Liver (tissue), 9 donors: ENCODE data around the gene PPP2R5C. TPM values are rescaled to one million over a fixed set of nuclear protein-coding genes. Genes with fewer than 3 reads are reported as not detected.

Experiments
- DNase-seq: peaks from one replicate; pipeline ENCODE4 v3.0.0-alpha.2; 2017; ENCODE audit warnings: low spot score
- H3K27ac ChIP-seq, 2 donors: one replicate each; pipeline ENCODE4 v1.7.0; 2013; ENCODE audit warnings: inconsistent platforms in 2 of 2, low read length in 2 of 2, control low read depth in 1 of 2, low read depth in 1 of 2, mild to moderate bottlenecking in 1 of 2
- H3K27me3 ChIP-seq, 4 donors: one replicate each; pipeline versions ENCODE4 v1.6.1 to v1.7.0; 2013; ENCODE audit warnings: low read length in 3 of 4, inconsistent platforms in 1 of 4, mild to moderate bottlenecking in 1 of 4, moderate library complexity in 1 of 4; ENCODE audit not compliant: control insufficient read depth in 4 of 4, insufficient read depth in 4 of 4
- H3K36me3 ChIP-seq, 4 donors: one replicate each; pipeline versions ENCODE4 v1.6.1 to v1.7.0; 2013; ENCODE audit warnings: low read length in 3 of 4, mild to moderate bottlenecking in 3 of 4, low read depth in 1 of 4, moderate library complexity in 1 of 4; ENCODE audit not compliant: control insufficient read depth in 4 of 4, insufficient read depth in 3 of 4
- H3K4me1 ChIP-seq, 4 donors: one replicate each; pipeline versions ENCODE4 v1.6.1 to v1.7.0; 2013; ENCODE audit warnings: low read length in 3 of 4, mild to moderate bottlenecking in 3 of 4, moderate library complexity in 1 of 4; ENCODE audit not compliant: control insufficient read depth in 4 of 4, insufficient read depth in 4 of 4
- H3K4me3 ChIP-seq, 3 donors: one replicate each; pipeline versions ENCODE4 v1.6.1 to v1.7.0; 2013; ENCODE audit warnings: low read length in 3 of 3, control low read depth in 1 of 3, low read depth in 1 of 3, mild to moderate bottlenecking in 1 of 3
- H3K9ac ChIP-seq, 2 donors: one replicate each; pipeline ENCODE4 v1.7.0; 2013; ENCODE audit warnings: low read length in 2 of 2, mild to moderate bottlenecking in 2 of 2, moderate library complexity in 2 of 2, control low read depth in 1 of 2, low read depth in 1 of 2
- H3K9me3 ChIP-seq, 4 donors: one replicate each; pipeline versions ENCODE4 v1.6.1 to v1.7.0; 2013; ENCODE audit warnings: low read length in 3 of 4; ENCODE audit not compliant: control insufficient read depth in 4 of 4
- EGR1 ChIP-seq, 2 donors: IDR thresholded peaks; 2 replicates each; pipeline ENCODE4 v1.6.1; 2016 to 2018; ENCODE audit warnings: antibody characterized with exemption in 2 of 2, low read depth in 2 of 2
- FOXA1 ChIP-seq: IDR thresholded peaks from 2 replicates; pipeline ENCODE4 v1.6.1; 2016; ENCODE audit warnings: antibody characterized with exemption
- FOXA2 ChIP-seq: IDR thresholded peaks from 2 replicates; pipeline ENCODE4 v1.6.1; 2016; ENCODE audit warnings: antibody characterized with exemption
- GABPA ChIP-seq, 2 donors: IDR thresholded peaks in 1 of 2; conservative IDR thresholded peaks in 1 of 2; 2 replicates each; pipeline ENCODE4 v1.6.1; 2016; ENCODE audit warnings: antibody characterized with exemption in 2 of 2, mild to moderate bottlenecking in 1 of 2, moderate library complexity in 1 of 2
- HNF4A ChIP-seq, 2 donors: conservative IDR thresholded peaks; 2 replicates each; pipeline ENCODE4 v1.6.1; 2016; ENCODE audit warnings: antibody characterized with exemption in 2 of 2, mild to moderate bottlenecking in 2 of 2
- HNF4G ChIP-seq: IDR thresholded peaks from 2 replicates; pipeline ENCODE4 v1.6.1; 2016; ENCODE audit warnings: antibody characterized with exemption
- JUND ChIP-seq, 2 donors: IDR thresholded peaks; 2 replicates each; pipeline ENCODE4 v1.6.1; 2016; ENCODE audit warnings: antibody characterized with exemption in 2 of 2
- NR2F2 ChIP-seq: IDR thresholded peaks from 2 replicates; pipeline ENCODE4 v1.6.1; 2016; ENCODE audit warnings: antibody characterized with exemption
- RAD21 ChIP-seq, 2 donors: IDR thresholded peaks; 2 replicates each; pipeline ENCODE4 v1.6.1; 2016; ENCODE audit warnings: antibody characterized with exemption in 2 of 2, mild to moderate bottlenecking in 2 of 2
- RXRA ChIP-seq, 2 donors: IDR thresholded peaks; 2 replicates each; pipeline ENCODE4 v1.6.1; 2017 to 2018; ENCODE audit warnings: antibody characterized with exemption in 2 of 2, mild to moderate bottlenecking in 1 of 2
- SP1 ChIP-seq: IDR thresholded peaks from 2 replicates; pipeline ENCODE4 v1.6.1; 2018; ENCODE audit warnings: antibody characterized with exemption, mild to moderate bottlenecking
- YY1 ChIP-seq: IDR thresholded peaks from 2 replicates; pipeline ENCODE4 v1.6.1; 2016; ENCODE audit warnings: antibody characterized with exemption, mild to moderate bottlenecking
- WGBS: extraction: QIAGEN DNeasy Blood & Tissue Kit; methylation state at CpG from one replicate; pipeline ENCODE4 v1.1.7; 2013; 5-methylcytosine and 5-hydroxymethylcytosine counted together
- polyA plus RNA-seq, 2 donors: library from polyadenylated mRNA; stranded (reverse) in 1 of 2; unstranded in 1 of 2; fragments of 200-250 nt in 1 of 2; fragments of >200 nt in 1 of 2; fragmentation: Nextera tagmentation in 1 of 2; extraction: Ambion mirVana in 1 of 2; gene quantifications; one replicate each; pipeline versions ENCODE4 v1.2.1 to v1.2.3, GENCODE V29; 2013 to 2015
- total RNA-seq, 2 donors: library from RNA; depleted of rRNA; stranded (reverse); fragments of >200 nt; gene quantifications; one replicate each; pipeline ENCODE4 v1.2.3, GENCODE V29; 2014
- TF ChIP-seq, protein P1 (sequence below): IDR thresholded peaks from 2 replicates; pipeline ENCODE4 v1.6.1; 2016; ENCODE audit warnings: antibody characterized with exemption
- TF ChIP-seq, protein P2 (sequence below): IDR thresholded peaks from 2 replicates; pipeline ENCODE4 v1.6.1; 2016; ENCODE audit warnings: antibody characterized with exemption
- TF ChIP-seq, protein P3 (sequence below): IDR thresholded peaks from 2 replicates; pipeline ENCODE4 v1.6.1; 2016; ENCODE audit warnings: antibody characterized with exemption
- TF ChIP-seq, protein P4 (sequence below): IDR thresholded peaks from 2 replicates; pipeline ENCODE4 v1.6.1; 2016; ENCODE audit warnings: antibody characterized with exemption, mild to moderate bottlenecking
- TF ChIP-seq, protein P5 (sequence below): fragments of 150-350 bp; IDR thresholded peaks from 2 replicates; pipeline ENCODE4 v1.5.1; 2017; ENCODE audit warnings: improper control_type of control experiment, low read depth, low read length; ENCODE audit not compliant: missing input control
- donor health status: healthy.
- donor health status: healthy.
- donor health status: healthy.
- donor health status: healthy.
- donor health status: healthy.

The PPP2R5C gene
- total and polyA plus RNA-seq, 4 donors: 33.5 to 52.3 (median 43.9) TPM

DNA sequence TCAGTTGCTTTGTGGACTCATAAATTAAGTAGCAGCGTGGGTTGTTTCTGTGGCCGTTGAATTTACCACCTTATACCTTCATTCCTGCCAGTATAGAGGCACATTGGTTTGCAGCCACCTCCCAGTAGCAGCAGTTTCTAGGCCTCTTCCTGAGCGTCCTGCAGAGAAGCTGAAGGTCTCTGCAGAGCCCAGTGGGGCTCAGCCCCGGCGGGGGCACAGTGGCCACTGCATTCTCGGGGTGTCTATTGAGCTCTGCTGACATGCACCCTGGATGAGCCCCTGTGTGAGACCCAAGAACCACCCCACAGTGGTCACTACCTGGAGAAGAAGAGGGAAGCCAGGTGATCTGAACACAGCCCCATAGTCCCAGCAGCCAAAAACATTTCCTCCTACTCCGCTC lies 145.1 kb downstream of the PPP2R5C start:
- Histone ChIP-seq H3K27me3 (no peaks in the 10 kb centered on the region), H3K4me3 (no peak overlapping the region), H3K9ac (no peak overlapping the region), H3K9me3 (no peaks in the 10 kb centered on the region), H3K27ac (no peak overlapping the region), H3K36me3 (peaks cover 8 to 70% (median 56%) of the 10 kb centered on the region in 4 donors), H3K4me1 (no peaks in the 10 kb centered on the region)
- TF ChIP-seq, protein P1, sequence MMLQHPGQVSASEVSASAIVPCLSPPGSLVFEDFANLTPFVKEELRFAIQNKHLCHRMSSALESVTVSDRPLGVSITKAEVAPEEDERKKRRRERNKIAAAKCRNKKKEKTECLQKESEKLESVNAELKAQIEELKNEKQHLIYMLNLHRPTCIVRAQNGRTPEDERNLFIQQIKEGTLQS: no peak
- TF ChIP-seq HNF4A (conservative IDR thresholded peaks at IDR 0.05) (no peak), NR2F2 (no peak), YY1 (no peak), RXRA (IDR thresholded peaks at IDR 0.05) (no peak), EGR1 (IDR thresholded peaks at IDR 0.05; ENCODE audit: low read depth in 2 of 2) (no peak), HNF4G (no peak), JUND (IDR thresholded peaks at IDR 0.05) (no peak), SP1 (no peak), FOXA2 (no peak), RAD21 (IDR thresholded peaks at IDR 0.05) (no peak)
- TF ChIP-seq, protein P2, sequence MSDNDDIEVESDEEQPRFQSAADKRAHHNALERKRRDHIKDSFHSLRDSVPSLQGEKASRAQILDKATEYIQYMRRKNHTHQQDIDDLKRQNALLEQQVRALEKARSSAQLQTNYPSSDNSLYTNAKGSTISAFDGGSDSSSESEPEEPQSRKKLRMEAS: no peak
- TF ChIP-seq, protein P3, sequence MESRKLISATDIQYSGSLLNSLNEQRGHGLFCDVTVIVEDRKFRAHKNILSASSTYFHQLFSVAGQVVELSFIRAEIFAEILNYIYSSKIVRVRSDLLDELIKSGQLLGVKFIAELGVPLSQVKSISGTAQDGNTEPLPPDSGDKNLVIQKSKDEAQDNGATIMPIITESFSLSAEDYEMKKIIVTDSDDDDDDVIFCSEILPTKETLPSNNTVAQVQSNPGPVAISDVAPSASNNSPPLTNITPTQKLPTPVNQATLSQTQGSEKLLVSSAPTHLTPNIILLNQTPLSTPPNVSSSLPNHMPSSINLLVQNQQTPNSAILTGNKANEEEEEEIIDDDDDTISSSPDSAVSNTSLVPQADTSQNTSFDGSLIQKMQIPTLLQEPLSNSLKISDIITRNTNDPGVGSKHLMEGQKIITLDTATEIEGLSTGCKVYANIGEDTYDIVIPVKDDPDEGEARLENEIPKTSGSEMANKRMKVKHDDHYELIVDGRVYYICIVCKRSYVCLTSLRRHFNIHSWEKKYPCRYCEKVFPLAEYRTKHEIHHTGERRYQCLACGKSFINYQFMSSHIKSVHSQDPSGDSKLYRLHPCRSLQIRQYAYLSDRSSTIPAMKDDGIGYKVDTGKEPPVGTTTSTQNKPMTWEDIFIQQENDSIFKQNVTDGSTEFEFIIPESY: no peak
- TF ChIP-seq, protein P4, sequence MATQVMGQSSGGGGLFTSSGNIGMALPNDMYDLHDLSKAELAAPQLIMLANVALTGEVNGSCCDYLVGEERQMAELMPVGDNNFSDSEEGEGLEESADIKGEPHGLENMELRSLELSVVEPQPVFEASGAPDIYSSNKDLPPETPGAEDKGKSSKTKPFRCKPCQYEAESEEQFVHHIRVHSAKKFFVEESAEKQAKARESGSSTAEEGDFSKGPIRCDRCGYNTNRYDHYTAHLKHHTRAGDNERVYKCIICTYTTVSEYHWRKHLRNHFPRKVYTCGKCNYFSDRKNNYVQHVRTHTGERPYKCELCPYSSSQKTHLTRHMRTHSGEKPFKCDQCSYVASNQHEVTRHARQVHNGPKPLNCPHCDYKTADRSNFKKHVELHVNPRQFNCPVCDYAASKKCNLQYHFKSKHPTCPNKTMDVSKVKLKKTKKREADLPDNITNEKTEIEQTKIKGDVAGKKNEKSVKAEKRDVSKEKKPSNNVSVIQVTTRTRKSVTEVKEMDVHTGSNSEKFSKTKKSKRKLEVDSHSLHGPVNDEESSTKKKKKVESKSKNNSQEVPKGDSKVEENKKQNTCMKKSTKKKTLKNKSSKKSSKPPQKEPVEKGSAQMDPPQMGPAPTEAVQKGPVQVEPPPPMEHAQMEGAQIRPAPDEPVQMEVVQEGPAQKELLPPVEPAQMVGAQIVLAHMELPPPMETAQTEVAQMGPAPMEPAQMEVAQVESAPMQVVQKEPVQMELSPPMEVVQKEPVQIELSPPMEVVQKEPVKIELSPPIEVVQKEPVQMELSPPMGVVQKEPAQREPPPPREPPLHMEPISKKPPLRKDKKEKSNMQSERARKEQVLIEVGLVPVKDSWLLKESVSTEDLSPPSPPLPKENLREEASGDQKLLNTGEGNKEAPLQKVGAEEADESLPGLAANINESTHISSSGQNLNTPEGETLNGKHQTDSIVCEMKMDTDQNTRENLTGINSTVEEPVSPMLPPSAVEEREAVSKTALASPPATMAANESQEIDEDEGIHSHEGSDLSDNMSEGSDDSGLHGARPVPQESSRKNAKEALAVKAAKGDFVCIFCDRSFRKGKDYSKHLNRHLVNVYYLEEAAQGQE: no peak
- WGBS: 96% methylated on average over 7 of the region's 7 CpGs
- no peak for DNase-seq

DNA sequence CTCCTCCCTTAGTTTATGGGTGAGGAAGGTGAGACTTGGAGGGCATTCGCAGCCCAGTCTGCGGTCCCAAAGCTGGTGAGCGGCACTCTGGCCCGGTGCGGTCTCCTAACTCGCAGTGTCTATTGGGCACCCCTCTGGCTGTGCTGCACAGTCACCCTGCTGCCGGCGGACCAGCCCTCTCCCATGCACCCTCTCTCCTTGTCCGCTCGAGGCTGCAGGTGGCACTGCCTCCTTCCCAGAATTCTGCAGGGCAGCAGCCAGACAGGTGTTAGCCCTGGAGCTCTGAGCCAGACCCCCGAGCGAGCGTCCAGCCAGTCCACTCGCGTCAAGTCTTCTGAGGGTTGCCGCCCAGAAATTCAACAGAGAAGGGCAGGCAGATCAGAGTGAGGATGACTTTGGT lies 146.1 kb downstream of the PPP2R5C start:
- no peaks in the 10 kb centered on the region for H3K27me3 ChIP-seq
- DNase-seq: no peak
- no peaks in the 10 kb centered on the region for H3K4me1 ChIP-seq
- TF ChIP-seq, protein P2: no peak
- TF ChIP-seq, protein P5, sequence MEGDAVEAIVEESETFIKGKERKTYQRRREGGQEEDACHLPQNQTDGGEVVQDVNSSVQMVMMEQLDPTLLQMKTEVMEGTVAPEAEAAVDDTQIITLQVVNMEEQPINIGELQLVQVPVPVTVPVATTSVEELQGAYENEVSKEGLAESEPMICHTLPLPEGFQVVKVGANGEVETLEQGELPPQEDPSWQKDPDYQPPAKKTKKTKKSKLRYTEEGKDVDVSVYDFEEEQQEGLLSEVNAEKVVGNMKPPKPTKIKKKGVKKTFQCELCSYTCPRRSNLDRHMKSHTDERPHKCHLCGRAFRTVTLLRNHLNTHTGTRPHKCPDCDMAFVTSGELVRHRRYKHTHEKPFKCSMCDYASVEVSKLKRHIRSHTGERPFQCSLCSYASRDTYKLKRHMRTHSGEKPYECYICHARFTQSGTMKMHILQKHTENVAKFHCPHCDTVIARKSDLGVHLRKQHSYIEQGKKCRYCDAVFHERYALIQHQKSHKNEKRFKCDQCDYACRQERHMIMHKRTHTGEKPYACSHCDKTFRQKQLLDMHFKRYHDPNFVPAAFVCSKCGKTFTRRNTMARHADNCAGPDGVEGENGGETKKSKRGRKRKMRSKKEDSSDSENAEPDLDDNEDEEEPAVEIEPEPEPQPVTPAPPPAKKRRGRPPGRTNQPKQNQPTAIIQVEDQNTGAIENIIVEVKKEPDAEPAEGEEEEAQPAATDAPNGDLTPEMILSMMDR: no peak
- TF ChIP-seq FOXA1 (no peak), GABPA (IDR thresholded peaks at IDR 0.05 in 1 of 2, conservative IDR thresholded peaks at IDR 0.05 in 1 of 2) (no peak), EGR1 (IDR thresholded peaks at IDR 0.05; ENCODE audit: low read depth in 2 of 2) (no peak), YY1 (no peak), HNF4G (no peak), SP1 (no peak), HNF4A (conservative IDR thresholded peaks at IDR 0.05) (no peak), RXRA (IDR thresholded peaks at IDR 0.05) (no peak)
- TF ChIP-seq, protein P1: no peak
- TF ChIP-seq, protein P3: no peak
- TF ChIP-seq, protein P4: no peak
- WGBS: 97% methylated on average over 16 of the region's 16 CpGs
- H3K36me3 ChIP-seq: peaks cover 8 to 68% (median 48%) of the 10 kb centered on the region in 4 donors
- H3K9ac ChIP-seq: no peak overlapping the region
- H3K4me3 ChIP-seq: no peak overlapping the region
- H3K9me3 ChIP-seq: no peaks in the 10 kb centered on the region
- no peak overlapping the region for H3K27ac ChIP-seq
